Activated CD8-positive, alpha-beta memory T cell treated with anti-CD3 and anti-CD28 coated beads, Interleukin-2, amount 50 U/mL, for 1 hour (primary cell): ENCODE measurements around the gene AUTS2.

Experiments
- DNase-seq: peaks from one replicate; pipeline ENCODE4 v3.0.0-alpha.2; 2020; ENCODE audit errors: extremely low read depth

Gene AUTS2

DNA sequence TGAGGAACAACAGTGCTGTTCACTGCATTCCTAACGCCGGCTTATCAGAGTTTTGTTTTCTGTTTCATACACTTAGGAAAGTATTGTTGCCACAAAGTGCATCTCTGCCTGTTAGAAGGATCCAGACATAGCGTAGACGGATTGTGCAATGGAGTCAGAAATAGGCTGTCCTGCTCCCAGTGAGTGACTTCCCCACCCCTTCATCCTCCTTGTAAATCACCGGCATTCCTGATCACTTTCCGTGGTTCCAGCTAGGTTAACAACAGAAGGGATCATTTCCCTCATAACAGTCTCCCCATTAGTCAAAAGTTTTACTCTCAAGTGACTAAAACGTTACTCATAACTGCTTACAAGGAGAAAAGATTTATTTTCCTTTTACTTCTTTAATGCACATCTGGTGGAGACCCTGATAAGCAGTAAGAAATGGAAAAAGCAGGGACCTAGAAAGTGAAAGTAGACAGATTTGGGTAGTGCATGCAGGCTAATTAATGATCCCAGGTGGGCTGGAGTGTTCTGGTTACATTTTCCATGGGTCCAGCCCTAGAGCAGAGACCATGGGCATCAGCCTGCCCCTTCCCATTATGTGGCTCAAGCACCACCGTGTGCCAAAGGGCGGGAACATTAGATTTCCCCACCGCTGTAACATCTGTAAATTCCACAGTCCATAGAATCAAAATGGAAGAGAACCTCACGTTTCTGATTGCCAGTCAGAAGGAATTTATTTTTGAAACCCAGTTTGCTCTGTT is 1138.6 kb downstream of the AUTS2 start:
- DNase-seq = no peak

DNA sequence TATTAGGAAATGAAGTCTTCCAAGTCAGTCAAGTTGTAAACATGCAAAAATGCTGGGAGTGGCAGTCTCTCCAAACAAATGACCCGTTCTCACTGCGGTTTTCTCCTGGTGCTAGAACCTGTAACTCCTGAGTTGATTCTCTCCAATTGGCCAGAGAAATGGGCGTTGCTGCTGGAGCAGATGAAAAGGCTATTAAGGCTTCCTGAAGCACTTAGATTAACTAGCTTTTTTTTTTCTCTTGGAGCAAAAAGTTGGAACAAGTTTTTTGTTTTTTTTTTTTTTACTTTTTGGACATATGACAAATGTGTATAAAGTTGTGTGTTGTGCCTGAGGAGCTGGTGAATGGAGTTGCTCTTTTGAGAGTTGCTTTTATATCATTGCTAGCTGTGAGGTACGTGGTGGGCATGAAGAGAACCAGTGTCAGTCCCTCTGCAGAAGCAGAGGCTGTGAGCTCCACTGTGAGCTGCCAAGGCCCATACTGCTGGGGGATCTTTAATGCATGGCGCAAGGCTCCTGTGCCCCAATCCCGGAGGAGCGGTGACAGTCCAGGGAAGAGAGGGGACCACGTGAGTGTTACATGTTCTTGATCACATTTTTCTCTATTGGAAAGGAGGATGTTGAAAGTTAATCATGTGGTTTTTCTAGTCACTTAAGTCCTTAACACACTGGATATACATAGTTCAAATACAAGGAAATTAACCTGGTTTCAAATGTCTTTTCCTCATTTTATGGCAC is 1140.0 kb downstream of the AUTS2 start:
- no peak for DNase-seq

DNA sequence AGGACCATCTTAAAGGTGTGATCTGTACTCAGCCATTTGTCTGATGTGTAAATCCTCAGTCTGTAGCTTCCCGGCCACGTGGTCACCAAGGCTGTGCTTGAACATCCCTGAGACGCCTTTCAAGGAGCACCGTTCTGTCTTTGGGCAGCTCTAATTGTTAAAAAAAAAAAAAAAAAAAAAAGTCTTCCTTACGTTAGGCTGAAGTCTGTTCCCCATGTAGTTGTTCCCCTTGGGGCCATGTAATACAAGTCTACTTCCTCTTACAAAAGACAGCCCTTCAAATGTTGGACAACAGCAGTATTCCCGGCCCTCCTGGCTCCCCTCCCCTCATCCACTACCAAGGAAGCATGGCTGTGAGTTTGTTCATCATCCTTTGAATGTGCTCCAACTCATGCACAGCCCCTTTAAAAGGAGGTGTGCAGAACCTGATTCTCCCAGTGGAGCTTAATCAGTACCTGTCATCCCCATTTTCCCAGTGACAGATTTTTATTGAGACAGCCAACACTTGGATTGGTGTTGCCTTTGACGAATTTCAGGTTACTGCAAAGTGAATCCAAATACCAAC is 1141.5 kb downstream of the AUTS2 start:
- no peak for DNase-seq

- no peak for DNase-seq
Measured at GRCh38 chr7:70741666-70742065, 1143.4 kb downstream of the AUTS2 start.

DNA sequence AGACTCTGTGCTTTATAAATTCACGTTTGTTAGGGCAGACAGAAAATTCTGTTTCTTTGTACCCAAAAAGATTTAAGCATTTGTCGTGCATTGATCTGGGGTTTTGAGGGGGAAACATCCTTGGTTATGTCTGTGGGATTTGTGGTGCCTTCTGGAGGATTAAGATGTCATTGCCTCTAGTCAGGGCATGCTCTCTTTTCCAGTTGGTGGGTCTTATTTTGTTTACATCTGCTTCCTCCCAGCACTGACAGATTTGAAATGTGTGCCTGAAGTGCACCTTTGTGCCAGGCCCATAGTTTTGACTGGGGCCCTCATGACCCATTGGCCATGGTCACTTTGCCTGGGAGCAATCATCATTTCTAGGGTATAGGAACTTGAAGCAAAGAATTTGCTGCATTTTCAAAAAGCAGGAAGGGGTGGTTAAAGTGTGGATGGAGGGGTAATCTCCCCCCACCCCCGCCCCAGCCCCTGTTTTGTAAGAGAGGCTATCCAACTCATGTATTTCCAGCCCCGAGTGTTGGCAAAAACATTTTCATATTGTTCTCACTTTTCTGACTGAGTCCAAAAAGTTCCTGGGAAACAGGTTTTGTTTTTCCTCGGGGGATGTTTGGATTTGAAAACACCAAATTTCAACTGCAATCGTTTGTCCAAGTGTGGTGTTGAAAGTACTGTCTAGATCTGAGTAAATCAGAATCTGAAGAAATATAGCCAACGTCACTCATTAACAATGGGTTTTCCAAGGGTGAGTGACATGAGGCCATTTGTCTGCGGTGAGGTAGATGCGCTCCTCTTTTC is 1145.5 kb downstream of the AUTS2 start:
- DNase-seq = no peak

DNA sequence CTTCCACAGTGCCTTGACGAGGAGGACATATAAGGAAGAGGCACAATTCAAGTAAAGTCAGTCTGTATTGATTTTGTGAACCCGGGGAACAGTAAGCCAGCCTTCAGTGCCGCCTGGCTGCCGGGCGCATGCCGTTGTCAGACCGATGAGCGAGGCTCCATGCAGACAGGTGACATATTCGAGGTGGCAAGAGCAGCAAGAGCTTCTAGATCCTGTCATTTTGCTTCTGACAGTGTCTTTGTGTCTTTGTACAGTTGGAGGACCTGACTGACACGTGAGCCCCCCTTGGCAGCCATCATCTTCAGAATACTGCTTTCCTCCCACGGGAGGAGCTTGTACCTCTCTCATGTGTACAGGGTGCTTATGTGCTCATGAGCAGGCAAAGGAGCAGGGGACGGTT is 1146.2 kb downstream of the AUTS2 start:
- no peak for DNase-seq

DNA sequence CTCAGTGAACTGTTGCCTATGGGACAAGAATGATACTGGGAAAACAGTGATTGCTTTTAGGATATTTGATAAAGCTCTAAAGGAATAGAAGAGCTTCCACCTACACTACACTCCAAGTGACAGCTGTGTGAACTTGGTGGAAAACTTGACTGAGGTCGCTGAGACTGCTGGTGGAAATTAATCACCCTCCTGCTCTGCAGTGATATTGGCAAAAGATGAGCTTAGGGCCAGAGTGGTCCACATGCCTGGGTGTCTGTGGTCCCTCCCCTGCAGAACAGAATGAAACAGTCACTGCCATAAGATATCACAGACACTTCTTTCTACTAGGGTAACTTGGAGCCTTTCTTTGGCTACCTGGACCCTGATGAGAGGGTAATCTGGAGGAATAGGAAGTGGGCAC is 1151.6 kb downstream of the AUTS2 start:
- DNase-seq = no peak

GRCh38 chr7:70751895-70752294 is 1153.6 kb downstream of the AUTS2 start:
- no peak for DNase-seq

- no peak for DNase-seq
Measured at GRCh38 chr7:70752794-70753241, 1154.5 kb downstream of the AUTS2 start.

DNA sequence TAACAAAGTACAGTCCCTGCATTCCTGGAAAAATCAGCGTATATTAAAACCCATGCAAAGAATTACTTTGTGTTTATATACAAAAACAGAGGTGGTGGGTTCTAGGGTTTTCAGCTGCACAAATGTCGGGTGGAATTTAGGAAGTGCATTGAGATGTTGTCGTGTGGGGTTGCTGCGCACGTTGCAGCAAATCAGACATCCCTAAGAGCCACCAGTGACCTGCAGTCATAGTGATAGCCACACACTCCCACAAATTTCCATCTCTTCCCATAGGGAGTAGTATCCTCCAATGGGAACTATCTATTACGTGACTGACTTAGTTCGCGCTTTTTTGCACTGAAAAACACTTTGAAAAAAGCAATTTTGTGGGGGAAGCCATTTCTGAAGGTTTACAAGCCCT is 1158.5 kb downstream of the AUTS2 start:
- DNase-seq = no peak

- DNase-seq = no peak
Measured at GRCh38 chr7:70758646-70759045, 1160.4 kb downstream of the AUTS2 start.

- no peak for DNase-seq
Measured at GRCh38 chr7:70759674-70760073, 1161.4 kb downstream of the AUTS2 start.

GRCh38 chr7:70761711-70762328 is 1163.5 kb downstream of the AUTS2 start:
- no peak for DNase-seq

DNA sequence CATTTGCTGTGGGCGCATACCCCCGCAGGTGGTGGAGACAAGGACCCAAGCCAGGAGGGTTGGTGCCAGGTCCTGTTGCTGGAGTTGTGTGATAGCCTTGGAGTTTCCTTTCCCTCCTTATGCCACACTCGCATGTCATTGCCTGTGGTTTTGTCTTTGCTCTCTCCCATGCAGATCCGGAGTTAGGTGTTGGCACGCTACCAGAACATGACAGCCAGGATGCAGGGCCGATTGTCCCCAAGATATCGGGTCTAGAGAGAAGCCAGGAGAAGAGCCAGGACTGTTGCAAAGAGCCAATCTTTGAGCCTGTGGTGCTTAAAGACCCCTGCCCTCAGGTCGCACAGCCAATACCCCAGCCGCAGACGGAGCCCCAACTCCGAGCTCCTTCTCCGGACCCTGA is 1164.4 kb downstream of the AUTS2 start:
- no peak for DNase-seq

DNA sequence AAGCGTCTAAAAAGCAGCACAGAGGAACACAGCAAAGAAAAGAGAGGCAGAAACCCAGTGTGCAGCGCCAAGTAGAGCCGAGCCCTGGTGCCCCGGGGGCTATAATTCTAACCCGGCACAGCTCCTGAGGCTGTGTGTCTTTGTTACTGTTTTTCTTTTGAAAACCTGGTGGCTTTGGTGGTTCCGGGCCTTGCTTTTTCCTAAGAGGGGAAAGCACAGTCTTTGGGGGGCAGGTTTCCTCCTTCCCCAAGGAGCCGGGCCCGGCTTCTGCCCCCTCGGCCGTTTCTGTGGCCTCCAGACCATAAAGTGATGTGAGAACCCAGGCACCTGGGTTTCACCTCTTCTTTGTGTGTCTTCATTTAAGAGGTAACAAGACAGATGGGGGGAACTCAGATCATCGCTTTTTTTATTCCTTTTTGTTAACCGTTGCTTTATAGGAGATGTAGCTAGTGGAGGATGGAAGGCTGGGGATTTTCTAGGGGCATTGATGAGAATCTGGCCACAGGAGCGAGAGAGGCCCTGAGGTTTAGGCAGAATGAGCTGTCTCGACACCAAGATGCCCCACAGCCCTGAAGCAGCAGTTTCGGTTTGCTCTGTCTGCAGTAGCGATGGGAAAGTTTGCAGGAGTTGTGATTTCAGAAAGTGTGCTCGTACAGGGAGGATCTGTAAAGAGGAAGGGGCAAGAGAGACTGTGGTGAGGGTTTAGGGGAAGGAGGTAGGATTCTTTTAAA is 1165.9 kb downstream of the AUTS2 start:
- DNase-seq = no peak

DNA sequence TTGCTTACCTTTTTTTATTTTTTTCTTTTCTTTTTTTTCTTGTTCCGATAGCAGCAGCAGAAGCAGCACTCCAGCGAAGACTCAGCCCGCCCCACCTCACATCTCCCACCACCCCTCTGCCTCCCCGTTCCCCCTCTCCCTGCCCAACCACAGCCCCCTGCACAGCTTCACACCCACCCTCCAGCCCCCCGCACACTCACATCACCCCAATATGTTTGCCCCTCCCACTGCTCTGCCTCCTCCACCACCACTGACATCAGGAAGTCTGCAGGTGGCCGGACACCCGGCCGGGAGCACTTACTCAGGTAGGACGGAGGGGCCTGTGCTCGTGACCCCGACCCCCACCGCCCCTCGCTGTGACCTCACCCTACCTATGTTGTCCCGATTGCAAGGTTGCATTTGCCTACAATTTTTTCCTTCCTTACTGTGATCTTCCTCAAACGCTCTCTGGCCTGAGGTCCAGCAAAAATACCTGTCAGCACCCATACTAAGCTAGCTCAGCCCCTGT is 1166.5 kb downstream of the AUTS2 start:
- no peak for DNase-seq

- no peak for DNase-seq
Measured at GRCh38 chr7:70765651-70766050, 1167.4 kb downstream of the AUTS2 start.

DNA sequence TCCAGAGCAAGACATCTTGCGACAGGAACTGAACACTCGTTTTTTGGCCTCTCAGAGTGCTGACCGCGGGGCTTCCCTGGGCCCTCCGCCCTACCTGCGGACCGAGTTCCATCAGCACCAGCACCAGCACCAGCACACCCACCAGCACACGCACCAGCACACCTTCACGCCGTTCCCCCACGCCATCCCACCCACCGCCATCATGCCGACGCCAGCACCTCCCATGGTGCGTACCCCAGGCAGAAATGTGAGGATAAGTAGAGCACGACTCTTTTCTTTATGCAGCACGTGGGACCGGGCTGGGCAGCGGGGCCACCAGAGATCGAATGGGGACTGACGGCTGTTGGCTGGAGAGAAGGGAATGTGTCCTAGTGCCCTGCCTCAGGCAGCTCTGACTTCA is 1167.8 kb downstream of the AUTS2 start:
- no peak for DNase-seq

DNA sequence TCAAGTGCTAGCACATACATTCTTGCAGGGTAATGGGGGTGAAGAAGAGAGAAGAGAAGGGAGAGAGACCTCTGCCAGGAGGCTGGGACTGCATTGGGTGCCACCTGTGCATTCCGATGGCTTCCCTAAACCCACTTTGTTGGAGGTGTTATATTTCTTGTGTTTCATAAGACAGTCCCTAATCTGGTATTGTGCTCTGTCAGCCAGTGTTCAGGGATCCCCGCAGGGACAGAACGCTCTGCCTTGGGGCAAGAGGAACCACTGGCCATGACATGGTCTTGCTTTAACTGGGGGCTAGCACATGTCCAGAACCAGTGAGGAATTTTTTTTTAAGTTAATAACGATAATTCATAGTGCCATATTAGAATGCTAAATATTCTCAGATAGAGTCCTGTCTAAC is 1168.4 kb downstream of the AUTS2 start:
- no peak for DNase-seq

GRCh38 chr7:70770154-70770553 is 1171.9 kb downstream of the AUTS2 start:
- no peak for DNase-seq

GRCh38 chr7:70771451-70771850 is 1173.2 kb downstream of the AUTS2 start:
- DNase-seq = no peak
